ENCODE results near the gene TSEN34.

GRCh38 chr19:54189735-54190502 is 1.2 kb upstream of the TSEN34 start:
- peak; percentile 46 for TF ChIP-seq POLR2A (IDR thresholded peaks at IDR 0.05; ENCODE audit: low read length)
- TF ChIP-seq GATA1 (IDR thresholded peaks at IDR 0.05; ENCODE audit: low read depth, low read length): no peak

All from erythroblast (primary cell).